ENCODE results near the gene CCDC190. TPM values are rescaled to one million over a fixed set of nuclear protein-coding genes. Genes with fewer than 3 reads are reported as not detected.

Gene CCDC190
- total RNA-seq, 1 experiment from 2014 or later = not detected

GRCh38 chr1:162877412-162877811 is 16.4 kb upstream of the CCDC190 start:
- H3K4me3 ChIP-seq = no peak overlapping the region
- no peak for DNase-seq
- H4K20me1 ChIP-seq (ENCODE audit: insufficient read depth) = no peaks in the 10 kb centered on the region
- H3K4me2 ChIP-seq = no peak overlapping the region
- H3K79me2 ChIP-seq (ENCODE audit: low read depth) = no peaks in the 10 kb centered on the region
- no peaks in the 10 kb centered on the region for H3K27me3 ChIP-seq (ENCODE audit: insufficient read depth, low read depth)
- H3F3A ChIP-seq (ENCODE audit: insufficient read depth, low read depth) = no peaks in the 10 kb centered on the region
- intact Hi-C loops (cut with micrococcal nuclease; ENCODE audit: unreplicated experiment) = no loop called here
- H2AFZ ChIP-seq = no peak overlapping the region
- ChIA-PET CTCF (interaction anchor here (1.4 kb wide), 1 partner anchor 298 kb away, joined by 5 read pairs; no protein-coding TSS in a partner anchor), POLR2A (ENCODE audit: unreplicated experiment) (no interaction called here)
- BruUV-seq (replicated peaks) = no TSS peak
- H3K27ac ChIP-seq = no peak overlapping the region
- H3K9me2 ChIP-seq (ENCODE audit: insufficient read depth) = no peaks in the 10 kb centered on the region
- no peaks in the 10 kb centered on the region for H3K4me1 ChIP-seq (replicated peaks; ENCODE audit: insufficient read depth)
- TF ChIP-seq CTCF (conservative IDR thresholded peaks at IDR 0.05) (no peak), EZH2 (IDR thresholded peaks at IDR 0.05; ENCODE audit: low read depth) (no peak)
- H3K9me3 ChIP-seq (ENCODE audit: insufficient read depth, low read depth) = no peaks in the 10 kb centered on the region
- no peaks in the 10 kb centered on the region for H3K36me3 ChIP-seq (ENCODE audit: low read depth)

- no peaks in the 10 kb centered on the region for H3K9me2 ChIP-seq (ENCODE audit: insufficient read depth)
- intact Hi-C loops (cut with micrococcal nuclease; ENCODE audit: unreplicated experiment) = no loop called here
- no peaks in the 10 kb centered on the region for H3K36me3 ChIP-seq (ENCODE audit: low read depth)
- no peaks in the 10 kb centered on the region for H3K79me2 ChIP-seq (ENCODE audit: low read depth)
- no peak for DNase-seq
- no peaks in the 10 kb centered on the region for H3K4me1 ChIP-seq (replicated peaks; ENCODE audit: insufficient read depth)
- H3K4me2 ChIP-seq = no peak overlapping the region
- H3K27ac ChIP-seq = no peak overlapping the region
- no peaks in the 10 kb centered on the region for H4K20me1 ChIP-seq (ENCODE audit: insufficient read depth)
- H3F3A ChIP-seq (ENCODE audit: insufficient read depth, low read depth) = no peaks in the 10 kb centered on the region
- no peaks in the 10 kb centered on the region for H3K27me3 ChIP-seq (ENCODE audit: insufficient read depth, low read depth)
- BruUV-seq (replicated peaks) = no TSS peak
- no peaks in the 10 kb centered on the region for H3K9me3 ChIP-seq (ENCODE audit: insufficient read depth, low read depth)
- ChIA-PET POLR2A (ENCODE audit: unreplicated experiment) (no interaction called here), CTCF (no interaction called here)
- H3K4me3 ChIP-seq = no peak overlapping the region
- TF ChIP-seq CTCF (conservative IDR thresholded peaks at IDR 0.05) = no peak
- no peak for TF ChIP-seq EZH2 (IDR thresholded peaks at IDR 0.05; ENCODE audit: low read depth)
- H2AFZ ChIP-seq = no peak overlapping the region
Measured at GRCh38 chr1:162876751-162877150, 15.8 kb upstream of the CCDC190 start.

GRCh38 chr1:162873671-162874666 is 13.0 kb upstream of the CCDC190 start:
- Histone ChIP-seq H3K36me3 (ENCODE audit: low read depth) (no peaks in the 10 kb centered on the region), H2AFZ (no peak overlapping the region), H3K9me3 (ENCODE audit: insufficient read depth, low read depth) (no peaks in the 10 kb centered on the region), H3K4me3 (no peak overlapping the region), H3F3A (ENCODE audit: insufficient read depth, low read depth) (no peaks in the 10 kb centered on the region), H3K4me1 (replicated peaks; ENCODE audit: insufficient read depth) (no peaks in the 10 kb centered on the region), H3K79me2 (ENCODE audit: low read depth) (no peaks in the 10 kb centered on the region), H3K27ac (no peak overlapping the region), H4K20me1 (ENCODE audit: insufficient read depth) (no peaks in the 10 kb centered on the region), H3K27me3 (ENCODE audit: insufficient read depth, low read depth) (no peaks in the 10 kb centered on the region), H3K9me2 (ENCODE audit: insufficient read depth) (no peaks in the 10 kb centered on the region), H3K4me2 (no peak overlapping the region)
- intact Hi-C loops (cut with micrococcal nuclease; ENCODE audit: unreplicated experiment) = no loop called here
- ChIA-PET POLR2A (ENCODE audit: unreplicated experiment) (no interaction called here), CTCF (no interaction called here)
- TF ChIP-seq CTCF (conservative IDR thresholded peaks at IDR 0.05) = no peak
- no peak for TF ChIP-seq EZH2 (IDR thresholded peaks at IDR 0.05; ENCODE audit: low read depth)
- no TSS peak for BruUV-seq (replicated peaks)
- DNase-seq = no peak

All from PC-9 (cell line).